NT2/D1 (cell line): ENCODE measurements around the gene ERICH3.

Source experiments
- DNase-seq: peaks from one replicate; pipeline ENCODE4 v3.0.0-alpha.2; 2011; ENCODE audit warnings: low read depth, low spot score
- H3K27me3 ChIP-seq: 2 replicates; pipeline ENCODE4 v1.6.0; 2011; ENCODE audit warnings: mild to moderate bottlenecking; ENCODE audit not compliant: insufficient read length, insufficient read depth
- H3K36me3 ChIP-seq: 2 replicates; pipeline ENCODE4 v1.6.1; 2011; ENCODE audit warnings: mild to moderate bottlenecking, low read length, mixed read lengths; ENCODE audit not compliant: insufficient read depth, insufficient read length
- H3K4me1 ChIP-seq: 2 replicates; pipeline ENCODE4 v1.5.1; 2011; ENCODE audit not compliant: insufficient read depth, insufficient read length
- H3K4me3 ChIP-seq: 2 replicates; pipeline ENCODE4 v1.5.1; 2011; ENCODE audit warnings: low read depth; ENCODE audit not compliant: insufficient read length
- H3K9ac ChIP-seq: 2 replicates; pipeline ENCODE4 v1.6.0; 2011; ENCODE audit warnings: low read depth; ENCODE audit not compliant: insufficient read length
- H3K9me3 ChIP-seq: 2 replicates; pipeline ENCODE4 v1.5.1; 2011; ENCODE audit warnings: mild to moderate bottlenecking, low read length; ENCODE audit not compliant: insufficient read depth
- SUZ12 ChIP-seq: IDR thresholded peaks from 2 replicates; pipeline ENCODE4 v1.6.1; 2011; ENCODE audit not compliant: insufficient read length, insufficient read depth; ENCODE audit errors: extremely low read depth
- YY1 ChIP-seq: IDR thresholded peaks from 2 replicates; pipeline ENCODE4 v1.6.1; 2011; ENCODE audit not compliant: insufficient read length, insufficient read depth
- ZNF274 ChIP-seq: IDR thresholded peaks from 2 replicates; pipeline ENCODE4 v1.6.1; 2011; ENCODE audit warnings: mild to moderate bottlenecking, low read depth, low read length

ERICH3 gene

GRCh38 chr1:74530892-74531291 lies 142.7 kb downstream of the ERICH3 start:
- Histone ChIP-seq H3K9me3 (no peaks in the 10 kb centered on the region), H3K9ac (no peak overlapping the region), H3K4me1 (no peaks in the 10 kb centered on the region), H3K36me3 (no peaks in the 10 kb centered on the region), H3K4me3 (no peak overlapping the region), H3K27me3 (no peaks in the 10 kb centered on the region)
- no peak for DNase-seq
- TF ChIP-seq ZNF274 (no peak), SUZ12 (no peak), YY1 (no peak)

DNA sequence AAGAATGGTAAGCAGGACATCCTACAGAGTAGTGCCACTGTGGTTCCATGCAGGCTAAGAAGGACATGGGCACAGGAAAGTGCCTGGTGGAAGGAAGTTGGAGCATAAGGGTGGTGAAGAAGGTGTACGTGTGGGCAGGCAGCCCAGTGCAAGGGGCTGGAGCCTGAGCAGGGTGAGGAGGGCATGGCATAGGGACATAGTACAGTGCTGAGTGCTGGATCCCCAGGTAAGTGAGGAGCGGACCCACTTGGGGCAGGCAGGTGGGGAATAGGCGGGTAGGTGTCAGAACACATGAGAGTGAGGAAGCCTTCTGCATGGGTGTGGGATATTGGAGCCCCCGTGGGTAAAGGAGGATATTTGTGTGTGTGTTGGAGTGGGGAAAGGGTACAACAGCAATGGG lies 145.5 kb downstream of the ERICH3 start:
- H3K4me1 ChIP-seq, result no peaks in the 10 kb centered on the region
- no peak overlapping the region for H3K4me3 ChIP-seq
- no peak overlapping the region for H3K9ac ChIP-seq
- DNase-seq, result no peak
- no peaks in the 10 kb centered on the region for H3K27me3 ChIP-seq
- no peaks in the 10 kb centered on the region for H3K9me3 ChIP-seq
- TF ChIP-seq SUZ12, result no peak
- TF ChIP-seq ZNF274, result no peak
- no peak for TF ChIP-seq YY1
- no peaks in the 10 kb centered on the region for H3K36me3 ChIP-seq

GRCh38 chr1:74526708-74527107 lies 146.9 kb downstream of the ERICH3 start:
- no peak for DNase-seq
- no peak for TF ChIP-seq SUZ12
- TF ChIP-seq ZNF274, result no peak
- TF ChIP-seq YY1, result no peak
- Histone ChIP-seq H3K4me3 (no peak overlapping the region), H3K9ac (no peak overlapping the region), H3K27me3 (no peaks in the 10 kb centered on the region), H3K9me3 (no peaks in the 10 kb centered on the region), H3K36me3 (no peaks in the 10 kb centered on the region), H3K4me1 (peaks cover 2% of the 10 kb centered on the region)

DNA sequence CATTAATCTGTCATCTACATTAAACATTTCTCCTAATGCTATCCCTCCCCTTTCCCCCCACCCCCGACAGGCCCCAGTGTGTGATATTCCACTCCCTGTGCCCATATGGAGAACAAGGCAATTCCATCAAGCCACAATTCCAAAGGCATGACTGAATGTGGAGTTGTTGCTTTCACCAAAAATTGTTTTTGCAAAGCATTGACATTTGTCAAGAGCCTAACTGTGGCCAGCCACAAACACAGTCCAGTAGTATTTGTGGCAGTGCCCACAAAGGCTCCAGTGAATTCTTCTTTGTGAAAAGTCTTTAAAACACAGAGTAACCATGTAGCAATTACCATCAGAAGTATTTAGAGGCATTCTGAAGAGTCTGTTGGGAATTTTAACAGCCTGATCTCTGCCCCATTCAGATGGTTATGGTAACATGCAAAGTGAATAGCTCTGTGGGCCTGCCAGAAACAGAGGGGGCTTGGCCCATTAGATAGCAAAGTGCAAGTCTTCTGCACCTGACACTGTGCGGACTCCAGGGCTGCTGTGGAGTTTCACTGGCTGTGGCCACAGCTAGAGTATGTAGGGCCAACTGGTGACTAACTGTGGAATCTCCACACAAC lies 149.6 kb downstream of the ERICH3 start:
- no peak for TF ChIP-seq YY1
- TF ChIP-seq ZNF274, result no peak
- TF ChIP-seq SUZ12, result no peak
- Histone ChIP-seq H3K36me3 (no peaks in the 10 kb centered on the region), H3K9ac (no peak overlapping the region), H3K4me3 (no peak overlapping the region), H3K27me3 (no peaks in the 10 kb centered on the region), H3K4me1 (peaks cover 5% of the 10 kb centered on the region), H3K9me3 (no peaks in the 10 kb centered on the region)
- DNase-seq, result peak; percentile 70

DNA sequence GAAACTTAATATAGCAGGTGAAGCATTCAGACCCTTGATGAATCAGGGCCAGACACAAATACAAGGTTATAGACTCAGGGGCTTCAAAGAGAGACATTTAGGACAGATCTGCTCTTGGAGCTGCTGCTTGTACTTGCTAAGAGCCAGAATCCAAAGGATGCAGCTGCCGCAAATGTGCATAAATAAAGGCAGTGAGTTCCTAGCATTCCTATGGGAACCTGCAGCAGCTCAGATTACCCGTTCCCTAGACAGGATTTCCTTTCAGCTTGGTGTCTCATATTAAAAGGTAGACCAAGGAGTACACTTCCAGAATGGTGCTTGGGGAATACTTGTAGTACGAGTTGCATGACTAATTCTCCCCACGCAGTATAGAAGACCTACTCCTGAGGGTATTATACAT lies 151.4 kb downstream of the ERICH3 start:
- peaks cover 5% of the 10 kb centered on the region for H3K4me1 ChIP-seq
- TF ChIP-seq SUZ12, result no peak
- TF ChIP-seq ZNF274, result no peak
- no peak for TF ChIP-seq YY1
- no peak overlapping the region for H3K9ac ChIP-seq

More for the DNA sequence above, 151.4 kb downstream of the ERICH3 start:
- no peak overlapping the region for H3K4me3 ChIP-seq
- no peaks in the 10 kb centered on the region for H3K36me3 ChIP-seq
- no peaks in the 10 kb centered on the region for H3K27me3 ChIP-seq
- no peaks in the 10 kb centered on the region for H3K9me3 ChIP-seq
- peak; percentile 85 for DNase-seq
